ENCODE measurements around the gene SLC10A7. TPM values are rescaled to one million over a fixed set of nuclear protein-coding genes. Genes with fewer than 3 reads are reported as not detected.

Gene SLC10A7
- total and polyA plus RNA-seq, 2 experiments from 2014 or later, result 1.9 to 2.9 TPM

DNA sequence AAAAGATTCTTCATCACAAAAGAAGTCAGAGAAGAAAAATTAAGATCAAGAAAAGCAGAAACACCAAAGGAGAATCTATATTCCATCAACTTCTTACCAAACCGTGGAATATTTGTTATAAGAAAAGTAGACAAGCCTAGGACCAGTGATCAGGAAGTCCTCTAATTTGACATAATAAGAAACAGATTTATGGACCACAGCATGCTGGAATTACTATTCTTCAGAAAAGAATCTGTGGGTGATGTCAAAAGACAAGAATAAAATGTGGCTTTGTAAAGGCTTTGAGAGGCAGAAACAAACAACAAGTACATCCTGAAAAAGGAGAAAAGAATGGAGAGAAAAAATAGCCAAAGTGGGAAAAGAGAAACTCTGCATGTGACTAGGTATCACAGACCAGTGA, 123.3 kb downstream of the SLC10A7 start:
- no peaks in the 10 kb centered on the region for H3K9me3 ChIP-seq (ENCODE audit: low read depth)
- no peak for DNase-seq (ENCODE audit: low read depth in 1 of 2, low spot score in 1 of 2)
- H3K27ac ChIP-seq, result no peak overlapping the region
- no peaks in the 10 kb centered on the region for H3K4me1 ChIP-seq (ENCODE audit: low read depth)
- no peak overlapping the region for H3K4me3 ChIP-seq
- H3K27me3 ChIP-seq, result no peaks in the 10 kb centered on the region
- H3K36me3 ChIP-seq, result no peaks in the 10 kb centered on the region
- TF ChIP-seq, protein P1, sequence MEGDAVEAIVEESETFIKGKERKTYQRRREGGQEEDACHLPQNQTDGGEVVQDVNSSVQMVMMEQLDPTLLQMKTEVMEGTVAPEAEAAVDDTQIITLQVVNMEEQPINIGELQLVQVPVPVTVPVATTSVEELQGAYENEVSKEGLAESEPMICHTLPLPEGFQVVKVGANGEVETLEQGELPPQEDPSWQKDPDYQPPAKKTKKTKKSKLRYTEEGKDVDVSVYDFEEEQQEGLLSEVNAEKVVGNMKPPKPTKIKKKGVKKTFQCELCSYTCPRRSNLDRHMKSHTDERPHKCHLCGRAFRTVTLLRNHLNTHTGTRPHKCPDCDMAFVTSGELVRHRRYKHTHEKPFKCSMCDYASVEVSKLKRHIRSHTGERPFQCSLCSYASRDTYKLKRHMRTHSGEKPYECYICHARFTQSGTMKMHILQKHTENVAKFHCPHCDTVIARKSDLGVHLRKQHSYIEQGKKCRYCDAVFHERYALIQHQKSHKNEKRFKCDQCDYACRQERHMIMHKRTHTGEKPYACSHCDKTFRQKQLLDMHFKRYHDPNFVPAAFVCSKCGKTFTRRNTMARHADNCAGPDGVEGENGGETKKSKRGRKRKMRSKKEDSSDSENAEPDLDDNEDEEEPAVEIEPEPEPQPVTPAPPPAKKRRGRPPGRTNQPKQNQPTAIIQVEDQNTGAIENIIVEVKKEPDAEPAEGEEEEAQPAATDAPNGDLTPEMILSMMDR (IDR thresholded peaks at IDR 0.05; ENCODE audit: low read depth, low read length), result no peak

DNA sequence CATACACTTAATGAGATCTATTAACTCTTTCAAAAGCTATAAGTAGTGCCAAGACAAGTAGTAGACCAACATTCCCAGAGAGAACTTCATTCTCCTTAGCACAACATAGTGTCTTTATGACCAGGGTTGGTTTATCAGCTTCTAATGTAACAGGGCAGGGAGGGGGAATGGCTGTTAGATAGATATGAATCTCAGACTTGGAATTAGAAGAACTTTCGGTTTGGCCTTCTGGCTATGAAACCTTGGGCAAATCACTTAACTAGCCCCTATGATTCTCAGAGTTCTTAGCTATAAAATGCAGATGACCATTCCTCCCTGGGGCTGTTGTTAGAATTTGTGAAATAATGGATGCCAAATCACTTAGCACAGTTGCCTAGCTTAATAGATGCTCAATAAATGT, 132.2 kb downstream of the SLC10A7 start:
- DNase-seq (ENCODE audit: low read depth in 1 of 2, low spot score in 1 of 2), result no peak
- Histone ChIP-seq H3K4me1 (ENCODE audit: low read depth) (no peaks in the 10 kb centered on the region), H3K4me3 (no peak overlapping the region), H3K27ac (no peak overlapping the region), H3K36me3 (no peaks in the 10 kb centered on the region), H3K27me3 (no peaks in the 10 kb centered on the region), H3K9me3 (ENCODE audit: low read depth) (no peaks in the 10 kb centered on the region)
- TF ChIP-seq, protein P1 (IDR thresholded peaks at IDR 0.05; ENCODE audit: low read depth, low read length), result no peak

DNA sequence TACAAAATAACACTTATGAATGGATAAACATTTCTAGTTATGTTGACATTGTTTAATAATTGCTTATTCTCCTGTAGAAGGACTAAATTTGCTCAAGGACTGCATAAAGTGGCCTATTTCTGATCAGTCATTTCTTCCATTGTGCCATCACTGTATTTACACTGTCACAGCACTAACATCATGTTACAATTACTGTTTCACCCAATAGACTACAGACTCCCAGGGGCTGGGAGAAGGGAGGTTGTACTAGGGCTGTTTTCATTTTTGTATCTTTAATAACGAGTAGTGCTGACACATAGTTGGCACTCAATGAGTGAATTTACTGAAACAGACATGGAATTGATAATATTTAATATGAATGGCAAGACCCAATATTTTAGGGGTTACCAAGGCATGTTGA, 139.5 kb downstream of the SLC10A7 start:
- H3K9me3 ChIP-seq (ENCODE audit: low read depth), result no peaks in the 10 kb centered on the region
- no peaks in the 10 kb centered on the region for H3K4me1 ChIP-seq (ENCODE audit: low read depth)
- DNase-seq (ENCODE audit: low read depth in 1 of 2, low spot score in 1 of 2), result no peak
- no peak overlapping the region for H3K4me3 ChIP-seq
- TF ChIP-seq, protein P1 (IDR thresholded peaks at IDR 0.05; ENCODE audit: low read depth, low read length), result no peak
- H3K36me3 ChIP-seq, result no peaks in the 10 kb centered on the region
- no peaks in the 10 kb centered on the region for H3K27me3 ChIP-seq
- no peak overlapping the region for H3K27ac ChIP-seq

DNA sequence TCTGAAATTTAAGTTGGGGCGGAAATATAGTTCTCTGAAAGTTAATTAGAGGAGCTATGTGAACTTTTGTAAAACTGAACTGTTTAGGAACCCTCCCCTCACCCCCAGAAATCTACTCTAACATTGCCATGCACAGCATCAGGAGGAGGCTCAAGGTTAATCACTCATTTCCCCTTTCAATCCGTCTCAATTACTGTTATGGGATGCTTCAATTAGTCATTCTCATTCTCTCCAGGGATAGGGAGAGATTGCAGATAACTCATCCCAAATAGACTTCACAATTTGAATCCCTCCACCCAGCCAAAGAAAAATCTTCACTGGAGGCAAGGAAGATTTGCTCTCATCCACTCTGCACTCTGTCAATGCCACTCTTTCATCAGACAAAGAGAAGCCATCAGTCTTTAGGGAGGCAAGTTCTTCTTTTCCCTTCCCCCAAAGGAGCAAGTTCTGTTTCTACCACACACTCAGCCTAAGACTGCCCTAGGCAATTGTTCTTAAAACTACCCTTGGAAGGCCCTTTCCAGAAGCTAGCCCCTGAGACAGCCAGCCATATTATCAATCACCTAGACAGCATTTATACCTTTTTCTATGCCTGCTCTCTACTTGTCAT, 140.4 kb downstream of the SLC10A7 start:
- no peak overlapping the region for H3K4me3 ChIP-seq
- no peaks in the 10 kb centered on the region for H3K36me3 ChIP-seq
- no peak overlapping the region for H3K27ac ChIP-seq
- no peaks in the 10 kb centered on the region for H3K4me1 ChIP-seq (ENCODE audit: low read depth)
- no peak for DNase-seq (ENCODE audit: low read depth in 1 of 2, low spot score in 1 of 2)
- TF ChIP-seq, protein P1 (IDR thresholded peaks at IDR 0.05; ENCODE audit: low read depth, low read length), result no peak
- H3K9me3 ChIP-seq (ENCODE audit: low read depth), result no peaks in the 10 kb centered on the region
- no peaks in the 10 kb centered on the region for H3K27me3 ChIP-seq

DNA sequence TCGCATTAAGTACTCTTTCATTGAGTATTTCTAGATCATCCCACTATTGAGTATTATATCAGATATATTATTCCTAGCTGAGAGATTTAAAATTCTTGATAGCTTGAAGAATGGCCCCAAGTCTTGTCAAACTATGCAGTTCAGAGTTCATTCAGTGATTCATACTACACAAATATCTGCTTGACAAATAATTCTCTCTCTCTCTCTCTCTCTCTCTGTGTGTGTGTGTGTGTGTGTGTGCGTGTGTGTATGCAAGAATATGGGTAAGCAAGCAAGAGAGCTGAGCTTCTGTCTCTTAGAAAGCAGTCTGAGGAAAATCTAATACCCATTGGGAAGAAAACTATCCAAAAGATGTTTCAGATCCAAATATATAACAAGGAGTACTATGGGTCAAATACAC, 142.0 kb downstream of the SLC10A7 start:
- Histone ChIP-seq H3K27ac (no peak overlapping the region), H3K4me3 (no peak overlapping the region), H3K36me3 (no peaks in the 10 kb centered on the region), H3K27me3 (no peaks in the 10 kb centered on the region), H3K9me3 (ENCODE audit: low read depth) (no peaks in the 10 kb centered on the region), H3K4me1 (ENCODE audit: low read depth) (no peaks in the 10 kb centered on the region)
- peak in 1 of 2 donors; percentile 15 for DNase-seq (ENCODE audit: low read depth in 1 of 2, low spot score in 1 of 2)
- TF ChIP-seq, protein P1 (IDR thresholded peaks at IDR 0.05; ENCODE audit: low read depth, low read length), result no peak

Measured in cardiac muscle cell (in vitro differentiated cells and primary cell).